ENCODE data around the gene OR13J1. TPM values are rescaled to one million over a fixed set of nuclear protein-coding genes. Genes with fewer than 3 reads are reported as not detected.
A peak's percentile ranks its signal among the peaks of the same experiment; 100 is the strongest.

The OR13J1 gene
- polyA plus RNA-seq, 2 of the 4 experiments (the other 2 are of a cell fraction) = not detected

DNA sequence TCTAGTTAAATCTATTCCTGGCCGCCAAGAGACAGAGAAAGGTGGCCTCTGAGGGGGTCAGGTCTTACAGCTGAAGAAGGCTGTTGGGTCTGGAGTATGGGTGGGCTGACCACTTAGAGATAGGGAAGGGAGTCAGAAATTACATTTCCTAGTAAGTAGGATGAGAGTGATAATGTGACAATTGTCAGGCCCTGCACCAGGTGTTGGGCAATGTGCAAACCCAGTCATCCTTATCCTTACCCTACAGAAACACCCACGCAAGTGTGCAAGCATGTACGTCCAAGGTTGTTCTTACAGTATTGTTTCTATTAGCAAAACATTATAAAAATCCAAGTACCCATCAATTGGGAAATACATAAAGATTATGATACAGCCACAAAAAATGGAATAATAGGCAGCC is 48.6 kb upstream of the OR13J1 start:
- Histone ChIP-seq H3K27ac (0 out of 6 replicates have a peak overlapping the region, but pooled peaks of 1 of the 2 experiments have one; percentile 12), H3K4me2 (no peak overlapping the region), H3K4me1 (peaks cover 13% of the 10 kb centered on the region), H3K9me3 (no peaks in the 10 kb centered on the region), H3K4me3 (no peak overlapping the region)
- no peak for TF ChIP-seq RCOR1 (IDR thresholded peaks at IDR 0.05; ENCODE audit: low read depth, low read length)
- no peak for TF ChIP-seq RAD21 (conservative IDR thresholded peaks at IDR 0.05 in 1 of 2, IDR thresholded peaks at IDR 0.05 in 1 of 2)
- no peak for TF ChIP-seq HOXA7 (CRISPR knock-in tag; IDR thresholded peaks at IDR 0.05)
- no peak for TF ChIP-seq EHF (CRISPR knock-in tag; IDR thresholded peaks at IDR 0.05)
- no peak for TF ChIP-seq RFX5 (IDR thresholded peaks at IDR 0.05)
- TF ChIP-seq HDAC2 (IDR thresholded peaks at IDR 0.05) = no peak
- no peak for ATAC-seq
- ChIA-PET POLR2A (no interaction called here), CTCF (interaction anchor here (1.0 to 8.4 kb wide), 7 partner anchors 9 to 120 kb away, joined by 3 to 92 read pairs (median 6); partner anchors contain the start of genes HRCT1 and SPAAR)
- no peak for DNase-seq (ENCODE audit: low read depth in 1 of 2, low spot score in 1 of 2)
- FAIRE-seq = no peak
- WGBS (ENCODE audit: missing lambda C conversion rate) = 94% methylated on average over 3 of the region's 3 CpGs

DNA sequence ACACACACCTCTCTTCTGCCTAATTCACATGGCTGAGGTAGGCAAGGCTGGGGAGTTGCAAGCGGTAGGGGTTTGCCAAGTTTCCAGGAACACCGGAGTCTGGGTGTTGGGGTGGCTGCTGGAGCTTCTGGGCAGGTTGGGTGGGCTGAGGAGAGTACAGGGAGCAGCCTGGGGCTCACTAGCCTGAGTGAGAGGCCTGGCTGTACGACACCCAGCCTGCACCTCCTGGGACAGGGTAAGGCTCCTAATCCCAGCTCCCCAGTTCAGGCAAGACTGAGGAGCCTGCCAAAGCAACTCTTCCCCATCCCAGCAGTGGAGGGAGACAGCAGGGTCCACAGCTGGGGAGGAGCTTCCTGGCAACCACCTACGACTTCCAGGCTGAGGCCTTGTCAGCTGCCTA is 47.1 kb upstream of the OR13J1 start:
- no peak for DNase-seq (ENCODE audit: low read depth in 1 of 2, low spot score in 1 of 2)
- ChIA-PET CTCF (interaction anchor here (0.7 to 8.4 kb wide), 7 partner anchors 8 to 37 kb away, joined by 3 to 92 read pairs (median 4); partner anchors contain the start of genes HRCT1 and SPAAR), POLR2A (no interaction called here)
- Histone ChIP-seq H3K4me2 (no peak overlapping the region), H3K4me3 (no peak overlapping the region), H3K9me3 (no peaks in the 10 kb centered on the region), H3K27ac (peak overlapping the region in 1 of 2 experiments; percentile 56; a peak in 3 of 6 replicates), H3K4me1 (0 out of 3 replicates have a peak, but pooled peaks cover 5% of the 10 kb centered on the region)
- WGBS (ENCODE audit: missing lambda C conversion rate) = 90% methylated on average over 4 of the region's 4 CpGs
- TF ChIP-seq HOXB13 (CRISPR knock-in tag; IDR thresholded peaks at IDR 0.05; ENCODE audit: low read depth) = no peak
- no peak for TF ChIP-seq ZSCAN20 (CRISPR knock-in tag; IDR thresholded peaks at IDR 0.05)
- no peak for TF ChIP-seq CBX8 (IDR thresholded peaks at IDR 0.05)
- TF ChIP-seq, protein P1, sequence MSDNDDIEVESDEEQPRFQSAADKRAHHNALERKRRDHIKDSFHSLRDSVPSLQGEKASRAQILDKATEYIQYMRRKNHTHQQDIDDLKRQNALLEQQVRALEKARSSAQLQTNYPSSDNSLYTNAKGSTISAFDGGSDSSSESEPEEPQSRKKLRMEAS (IDR thresholded peaks at IDR 0.05) = no peak
- TF ChIP-seq HEYL (CRISPR knock-in tag; IDR thresholded peaks at IDR 0.05) = no peak
- no peak for TF ChIP-seq TP53 (CRISPR knock-in tag; IDR thresholded peaks at IDR 0.05)
- no peak for TF ChIP-seq RAD21 (conservative IDR thresholded peaks at IDR 0.05 in 1 of 2, IDR thresholded peaks at IDR 0.05 in 1 of 2)
- TF ChIP-seq JUN (IDR thresholded peaks at IDR 0.05) = no peak
- no peak for TF ChIP-seq ZC3H11A (IDR thresholded peaks at IDR 0.05)
- TF ChIP-seq, protein P2, sequence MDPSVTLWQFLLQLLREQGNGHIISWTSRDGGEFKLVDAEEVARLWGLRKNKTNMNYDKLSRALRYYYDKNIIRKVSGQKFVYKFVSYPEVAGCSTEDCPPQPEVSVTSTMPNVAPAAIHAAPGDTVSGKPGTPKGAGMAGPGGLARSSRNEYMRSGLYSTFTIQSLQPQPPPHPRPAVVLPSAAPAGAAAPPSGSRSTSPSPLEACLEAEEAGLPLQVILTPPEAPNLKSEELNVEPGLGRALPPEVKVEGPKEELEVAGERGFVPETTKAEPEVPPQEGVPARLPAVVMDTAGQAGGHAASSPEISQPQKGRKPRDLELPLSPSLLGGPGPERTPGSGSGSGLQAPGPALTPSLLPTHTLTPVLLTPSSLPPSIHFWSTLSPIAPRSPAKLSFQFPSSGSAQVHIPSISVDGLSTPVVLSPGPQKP (IDR thresholded peaks at IDR 0.05; ENCODE audit: low read depth, low read length) = no peak
- no peak for TF ChIP-seq RFX5 (IDR thresholded peaks at IDR 0.05)
- no peak for TF ChIP-seq POLR2AphosphoS2 (conservative IDR thresholded peaks at IDR 0.05; ENCODE audit: low read length)
- no peak for FAIRE-seq
- ATAC-seq = peak in 1 of 2 experiments; percentile 15; a peak in 4 of 6 replicates

DNA sequence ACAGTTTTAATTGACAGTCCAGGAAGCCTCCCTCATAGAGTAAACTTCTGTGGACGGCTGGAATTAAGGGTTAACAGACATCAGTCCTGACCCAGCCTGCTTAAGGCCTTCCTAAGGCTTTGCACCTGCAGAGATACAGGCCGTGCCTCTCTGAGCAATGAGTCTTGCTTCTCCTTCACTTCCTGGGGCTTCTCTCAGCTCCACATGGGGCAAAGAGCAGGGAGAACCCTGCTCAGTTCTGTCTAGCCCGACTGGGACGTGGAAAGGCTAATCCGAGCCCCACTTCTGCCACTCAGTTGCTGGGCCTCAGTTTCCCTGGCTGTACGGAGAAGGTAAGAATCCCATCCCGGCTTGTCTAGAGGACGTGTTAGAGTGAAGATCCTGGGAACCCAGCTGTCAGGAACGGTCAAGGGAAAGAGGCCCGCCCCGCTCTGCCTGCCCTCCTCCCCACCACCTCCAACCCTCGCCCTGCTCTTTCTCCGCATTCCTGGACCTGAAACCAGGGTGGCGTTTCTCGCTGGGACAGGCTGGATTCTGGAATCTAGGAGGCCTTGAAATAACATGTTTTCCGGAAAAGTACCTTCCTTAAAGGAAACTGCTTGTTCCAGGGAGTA is 45.6 kb upstream of the OR13J1 start:
- no peak for FAIRE-seq
- TF ChIP-seq, protein P2 (IDR thresholded peaks at IDR 0.05; ENCODE audit: low read depth, low read length) = no peak
- no peak for TF ChIP-seq EHF (CRISPR knock-in tag; IDR thresholded peaks at IDR 0.05)
- TF ChIP-seq TP53 (CRISPR knock-in tag; IDR thresholded peaks at IDR 0.05) = no peak
- no peak for TF ChIP-seq HOXA7 (CRISPR knock-in tag; IDR thresholded peaks at IDR 0.05)
- no peak for TF ChIP-seq BHLHE40 (IDR thresholded peaks at IDR 0.05; ENCODE audit: low read depth, low read length)
- no peak for TF ChIP-seq ESRRA (IDR thresholded peaks at IDR 0.05; ENCODE audit: borderline replicate concordance, low read length)
- no peak for TF ChIP-seq ZNF302 (CRISPR knock-in tag; IDR thresholded peaks at IDR 0.05)
- TF ChIP-seq, protein P3, sequence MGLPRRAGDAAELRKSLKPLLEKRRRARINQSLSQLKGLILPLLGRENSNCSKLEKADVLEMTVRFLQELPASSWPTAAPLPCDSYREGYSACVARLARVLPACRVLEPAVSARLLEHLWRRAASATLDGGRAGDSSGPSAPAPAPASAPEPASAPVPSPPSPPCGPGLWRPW (IDR thresholded peaks at IDR 0.05) = no peak
- TF ChIP-seq, protein P4, sequence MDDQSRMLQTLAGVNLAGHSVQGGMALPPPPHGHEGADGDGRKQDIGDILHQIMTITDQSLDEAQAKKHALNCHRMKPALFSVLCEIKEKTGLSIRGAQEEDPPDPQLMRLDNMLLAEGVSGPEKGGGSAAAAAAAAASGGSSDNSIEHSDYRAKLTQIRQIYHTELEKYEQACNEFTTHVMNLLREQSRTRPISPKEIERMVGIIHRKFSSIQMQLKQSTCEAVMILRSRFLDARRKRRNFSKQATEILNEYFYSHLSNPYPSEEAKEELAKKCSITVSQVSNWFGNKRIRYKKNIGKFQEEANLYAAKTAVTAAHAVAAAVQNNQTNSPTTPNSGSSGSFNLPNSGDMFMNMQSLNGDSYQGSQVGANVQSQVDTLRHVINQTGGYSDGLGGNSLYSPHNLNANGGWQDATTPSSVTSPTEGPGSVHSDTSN (IDR thresholded peaks at IDR 0.05) = no peak
- TF ChIP-seq GATA3 (IDR thresholded peaks at IDR 0.05; ENCODE audit: borderline replicate concordance) = no peak
- no peak for TF ChIP-seq KDM1A (IDR thresholded peaks at IDR 0.05; ENCODE audit: low read depth)

More for the DNA sequence above, 45.6 kb upstream of the OR13J1 start:
- no peaks in the 10 kb centered on the region for H3K9me3 ChIP-seq
- ChIA-PET CTCF (interaction anchor here (0.5 to 2.2 kb wide), 2 partner anchors 13 to 1486 kb away, joined by 3 to 10 read pairs; no protein-coding TSS in a partner anchor), POLR2A (no interaction called here)
- DNase-seq (ENCODE audit: low read depth in 1 of 2, low spot score in 1 of 2) (no peak), ATAC-seq (no peak; a peak in 1 of 6 replicates)
- no peak overlapping the region for H3K4me2 ChIP-seq
- WGBS (ENCODE audit: missing lambda C conversion rate) = 91% methylated on average over 16 of the region's 16 CpGs
- peak overlapping the region in 1 of 2 experiments; percentile 22; a peak in 1 of 6 replicates for H3K27ac ChIP-seq
- H3K4me3 ChIP-seq = no peak overlapping the region
- H3K4me1 ChIP-seq = peaks cover 10% of the 10 kb centered on the region; the same call in 2 of the 3 replicates

All from A549 (cell line).